AG09319 (cell line): ENCODE measurements around the gene BCR.

Source experiments
- DNase-seq: peaks from one replicate; pipeline ENCODE4 v3.0.0-alpha.2; 2010; ENCODE audit warnings: low read depth; ENCODE audit errors: extremely low read depth
- CTCF ChIP-seq: IDR thresholded peaks from 2 replicates; pipeline ENCODE4 v1.5.1; 2011; ENCODE audit warnings: low read depth, mild to moderate bottlenecking, inconsistent platforms, low read length, moderate library complexity

The BCR gene

GRCh38 chr22:23214398-23214797 is 34.1 kb downstream of the BCR start:
- TF ChIP-seq CTCF: no peak
- DNase-seq: no peak

DNA sequence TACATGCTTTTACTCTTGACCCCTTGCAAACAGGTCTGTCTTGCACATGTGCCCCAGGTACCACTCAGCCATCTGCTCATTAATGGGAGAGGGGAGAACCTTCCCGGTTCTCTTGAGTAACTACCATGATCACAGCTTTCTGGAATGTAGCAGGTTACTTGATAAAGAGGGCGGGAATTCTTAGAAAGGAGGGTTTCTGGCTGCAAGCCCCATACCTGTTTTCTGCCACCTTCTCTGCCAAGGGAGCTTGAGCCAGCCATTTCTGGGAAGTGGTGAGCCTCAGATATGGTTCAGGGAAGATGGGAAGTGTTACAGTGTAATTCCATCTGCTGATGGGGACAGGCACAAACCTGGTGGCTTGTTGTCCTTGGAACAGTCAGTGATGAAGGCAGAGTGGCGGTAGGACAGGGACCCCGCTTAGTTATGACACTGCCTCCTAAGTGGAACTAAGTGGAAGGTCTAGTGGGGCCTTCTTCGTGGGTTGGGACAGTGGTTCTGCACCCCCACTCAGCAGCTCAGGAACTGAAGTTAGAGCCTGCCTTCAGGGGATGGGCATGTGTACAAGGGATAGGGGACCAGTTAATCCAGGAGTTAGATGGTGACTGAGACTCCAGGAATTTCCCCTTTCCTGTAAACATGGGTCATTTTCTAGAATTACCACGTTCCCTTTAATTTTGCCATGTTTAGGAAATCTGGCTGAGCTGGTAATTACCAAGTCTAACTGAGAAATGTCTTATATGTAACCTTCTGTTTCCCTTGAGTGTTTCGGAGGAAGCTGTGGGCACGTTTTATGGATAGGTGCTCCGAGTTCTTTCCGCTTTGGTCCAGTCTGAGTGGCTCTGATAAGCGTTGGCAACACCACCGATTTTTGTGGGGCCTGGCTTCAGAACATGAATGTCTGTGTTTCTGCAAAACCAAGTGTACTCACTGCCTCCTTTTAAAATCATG is 35.3 kb downstream of the BCR start:
- no peak for TF ChIP-seq CTCF
- DNase-seq: no peak

DNA sequence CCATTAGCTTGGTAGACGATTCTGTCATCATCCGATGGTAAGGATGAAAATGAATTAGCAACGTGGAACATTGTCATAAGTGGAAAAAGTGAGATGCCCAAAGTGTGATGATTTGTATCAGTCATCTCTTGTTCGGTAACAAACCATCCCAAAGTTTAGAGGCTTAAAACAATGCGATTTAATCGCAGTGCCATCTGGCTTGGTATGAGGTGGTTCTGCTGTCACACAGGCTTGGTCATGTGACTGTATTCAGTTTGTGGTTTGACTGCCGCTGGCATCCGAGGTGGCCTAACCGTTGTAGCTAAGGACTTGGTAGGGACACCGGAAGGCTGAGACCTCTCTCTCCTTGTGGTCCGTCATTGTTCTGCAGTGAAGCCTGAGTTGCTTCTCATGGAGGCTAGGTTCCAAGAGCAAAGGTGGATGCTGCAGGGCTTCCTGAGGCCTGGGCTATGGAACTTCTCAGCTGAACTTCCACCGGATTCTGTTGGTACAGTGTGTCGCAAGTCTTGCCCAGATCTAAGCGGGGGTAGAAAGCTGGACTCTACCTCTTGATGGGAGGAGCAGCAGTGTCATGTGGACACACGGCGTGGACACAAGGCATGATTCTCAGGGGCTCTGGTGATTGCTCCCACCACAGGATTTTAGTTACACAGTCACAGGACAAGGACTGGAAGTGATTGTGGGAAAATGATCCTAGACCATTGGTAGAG is 36.3 kb downstream of the BCR start:
- no peak for TF ChIP-seq CTCF
- no peak for DNase-seq

GRCh38 chr22:23217171-23218052 is 37.1 kb downstream of the BCR start:
- DNase-seq: no peak
- no peak for TF ChIP-seq CTCF

DNA sequence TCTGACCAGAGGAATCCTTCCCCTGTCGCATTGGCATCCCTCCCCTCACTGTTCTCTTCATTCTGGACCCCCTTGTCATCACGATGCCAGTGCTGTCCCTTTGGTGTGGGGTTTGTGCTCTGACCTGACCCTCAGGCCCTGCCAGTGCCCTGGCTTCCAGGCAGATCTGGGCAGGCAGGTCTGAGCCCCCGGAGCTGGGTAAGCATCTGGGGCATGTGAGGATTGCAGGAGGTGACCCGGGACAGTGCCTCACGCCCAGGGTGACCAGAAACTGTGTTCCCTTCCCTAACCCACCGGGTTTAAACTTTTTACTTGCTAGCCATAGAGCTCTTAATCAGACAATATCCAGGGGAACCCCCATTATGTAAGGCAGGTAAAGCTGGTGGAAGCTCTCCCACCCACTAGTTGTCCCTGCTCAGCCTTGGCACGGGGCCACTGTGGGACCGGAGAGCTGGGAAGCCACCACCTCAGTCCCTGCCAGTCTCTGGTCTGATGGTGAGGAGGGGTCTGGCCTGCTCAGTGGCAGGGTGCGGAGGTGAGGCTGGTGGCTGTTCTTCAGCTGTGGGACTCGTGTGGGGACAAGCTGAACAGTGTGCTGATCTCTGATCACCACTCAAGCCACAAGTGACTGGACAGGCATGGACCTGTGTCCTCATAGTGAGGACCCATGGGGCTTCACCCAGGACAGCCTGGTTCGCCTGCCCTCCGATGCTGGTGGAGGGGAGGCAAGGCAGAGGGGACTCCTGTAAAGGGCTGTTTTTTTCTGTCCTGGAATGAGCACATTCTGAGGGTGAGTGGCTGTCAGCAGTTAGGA is 38.0 kb downstream of the BCR start:
- no peak for DNase-seq
- no peak for TF ChIP-seq CTCF

GRCh38 chr22:23218867-23219251 is 38.5 kb downstream of the BCR start:
- no peak for DNase-seq
- TF ChIP-seq CTCF: no peak
